ENCODE measurements around the gene MT2A.
"Not testable (repeated sequence)": the region's sequence is repeated elsewhere in the genome, so short reads cannot be mapped to it uniquely, and the experiment has no call there.

The MT2A gene

DNA sequence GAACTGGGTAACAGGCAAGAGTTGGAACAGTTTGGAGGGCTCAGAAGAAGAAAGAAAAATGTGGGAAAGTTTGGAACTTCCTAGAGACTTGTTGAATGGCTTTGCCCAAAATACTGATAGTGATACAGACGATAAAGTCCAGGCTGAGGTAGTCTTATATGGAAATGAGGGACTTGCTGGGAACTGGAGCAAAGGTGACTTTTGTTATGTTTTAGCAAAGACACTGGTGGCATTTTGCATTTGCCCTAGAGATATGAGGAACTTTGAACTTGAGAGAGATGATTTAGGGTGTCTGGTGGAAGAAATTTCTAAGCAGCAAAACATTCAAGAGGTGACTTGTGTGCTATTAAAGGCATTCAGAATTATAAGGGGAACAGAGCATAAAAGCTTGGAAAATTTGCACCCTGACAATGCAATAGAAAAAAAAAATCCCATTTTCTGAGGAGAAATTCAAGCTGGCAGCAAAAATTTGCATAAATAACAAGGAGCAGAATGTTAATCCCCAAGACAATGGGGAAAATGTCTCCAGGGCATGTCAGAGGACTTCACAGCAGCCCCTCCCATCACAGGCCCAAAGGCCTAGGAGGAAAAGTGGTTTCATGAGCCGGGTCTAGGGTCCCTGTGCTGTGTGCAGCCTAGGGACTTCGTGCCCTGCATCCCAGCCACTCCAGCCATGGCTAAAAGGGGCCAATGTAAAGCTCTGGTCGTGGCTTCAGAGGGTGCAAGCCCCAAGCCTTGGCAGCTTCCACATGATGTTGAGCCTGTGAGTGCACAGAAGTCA, 13.5 kb downstream of the MT2A start:
- not testable (repeated sequence) for DNase-seq (ENCODE audit: low spot score)

DNA sequence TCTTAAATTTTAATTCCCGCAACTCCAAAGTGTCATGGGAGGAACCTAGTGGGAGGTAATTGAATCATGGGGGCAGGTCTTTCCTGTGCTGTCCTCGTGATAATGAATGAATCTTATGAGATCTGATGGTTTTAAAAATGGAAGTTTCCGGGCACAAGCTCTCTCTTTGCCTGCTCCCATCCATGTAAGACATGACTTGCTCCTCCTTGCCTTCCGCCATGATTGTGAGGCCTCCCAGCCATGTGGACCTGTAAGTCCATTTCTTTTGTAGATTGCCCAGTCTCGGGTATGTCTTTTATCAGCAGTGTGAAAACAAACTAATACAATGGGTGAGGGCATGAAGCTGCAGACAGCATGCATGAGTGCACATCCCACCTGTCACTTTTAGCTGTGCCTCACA, 14.8 kb downstream of the MT2A start:
- DNase-seq (ENCODE audit: low spot score) = not testable (repeated sequence)

DNA sequence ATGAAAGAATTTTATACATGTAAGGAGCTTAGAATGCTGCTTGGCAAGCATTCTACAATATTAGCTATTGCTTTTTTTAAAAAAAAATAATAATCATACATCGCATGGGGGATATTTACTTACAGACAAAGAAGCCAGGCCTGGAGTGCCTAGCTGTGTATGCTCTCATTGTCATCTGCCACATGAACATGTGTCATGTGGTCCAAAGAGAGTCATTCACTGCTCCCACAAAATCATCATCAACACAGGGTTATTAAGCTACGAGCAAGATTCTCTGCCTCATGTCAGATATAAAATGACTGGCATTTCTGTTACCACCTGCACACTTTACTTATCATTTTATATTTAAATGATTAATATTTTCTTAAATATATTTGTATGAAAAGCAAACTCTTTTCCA, 15.3 kb downstream of the MT2A start:
- no peak for DNase-seq (ENCODE audit: low spot score)

DNA sequence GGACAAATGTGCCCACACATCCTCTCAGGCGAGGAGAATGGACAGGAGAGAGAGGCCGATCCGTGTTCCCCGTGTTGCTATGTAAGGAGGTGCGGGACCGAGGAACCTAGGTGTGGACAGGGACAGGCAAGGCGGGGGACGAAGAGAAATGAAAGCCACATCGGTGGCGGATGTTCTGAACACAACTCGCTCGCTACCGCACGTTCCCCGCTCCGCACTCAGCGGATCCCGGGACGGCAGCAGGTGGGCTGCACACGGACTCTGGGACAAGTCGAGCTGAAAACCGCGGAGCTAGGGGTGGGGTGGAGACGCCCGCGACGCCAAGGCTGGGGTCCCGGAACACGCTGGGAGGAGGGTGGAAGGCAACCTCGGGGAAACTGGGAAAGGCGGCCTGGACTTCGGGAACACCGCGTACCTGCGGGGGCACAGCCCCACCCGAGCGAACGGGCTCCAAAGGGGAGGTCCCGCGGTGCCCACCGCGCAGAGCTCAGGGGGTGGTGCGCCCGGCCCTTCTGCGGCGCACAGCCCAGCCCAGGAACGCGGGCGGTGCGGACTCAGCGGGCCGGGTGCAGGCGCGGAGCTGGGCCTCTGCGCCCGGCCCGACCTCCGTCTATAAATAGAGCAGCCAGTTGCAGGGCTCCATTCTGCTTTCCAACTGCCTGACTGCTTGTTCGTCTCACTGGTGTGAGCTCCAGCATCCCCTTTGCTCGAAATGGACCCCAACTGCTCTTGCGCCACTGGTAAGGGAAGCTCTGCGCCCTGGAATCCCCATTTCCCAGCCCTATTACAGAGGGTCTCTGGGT, 17.0 kb downstream of the MT2A start, which contains the start of gene MT1E:
Gene MT1E (plus strand): TSS at position 642 of the 803 bp plus-strand sequence. CDS start 71 bp downstream, at position 713.
- no peak for DNase-seq (ENCODE audit: low spot score)

DNA sequence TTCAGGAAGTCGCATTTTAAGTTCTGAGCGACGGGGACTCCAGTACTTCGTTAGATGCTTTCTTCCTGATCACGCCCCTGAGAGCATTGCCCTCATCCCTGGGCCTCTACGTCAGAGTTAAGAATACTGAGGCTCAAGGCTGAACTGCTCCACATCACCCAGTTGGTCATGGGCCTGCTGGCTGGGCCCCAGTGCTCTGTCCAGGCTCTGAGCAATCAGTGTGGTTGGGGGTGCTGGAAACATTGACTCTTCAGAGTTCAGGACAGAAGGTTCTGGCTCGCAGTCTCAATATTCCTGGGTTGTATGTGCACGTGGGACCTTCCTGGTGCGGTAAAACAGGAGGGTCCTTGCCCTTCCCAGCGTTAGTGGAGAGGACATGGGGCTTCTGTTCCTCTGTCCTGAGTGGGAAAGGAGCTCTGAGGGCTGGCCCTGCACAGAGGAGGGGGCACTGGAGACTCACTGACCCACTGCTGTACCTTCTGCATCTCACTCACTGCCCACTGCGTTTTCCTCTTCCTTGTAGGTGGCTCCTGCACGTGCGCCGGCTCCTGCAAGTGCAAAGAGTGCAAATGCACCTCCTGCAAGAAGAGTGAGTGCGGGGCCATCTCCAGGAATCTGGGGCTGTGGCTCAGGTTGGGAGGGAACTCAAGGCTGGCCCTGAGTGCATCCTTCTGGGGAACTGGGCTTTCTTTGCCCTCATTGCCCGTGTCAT, 17.7 kb downstream of the MT2A start:
- DNase-seq (ENCODE audit: low spot score) = no peak

DNA sequence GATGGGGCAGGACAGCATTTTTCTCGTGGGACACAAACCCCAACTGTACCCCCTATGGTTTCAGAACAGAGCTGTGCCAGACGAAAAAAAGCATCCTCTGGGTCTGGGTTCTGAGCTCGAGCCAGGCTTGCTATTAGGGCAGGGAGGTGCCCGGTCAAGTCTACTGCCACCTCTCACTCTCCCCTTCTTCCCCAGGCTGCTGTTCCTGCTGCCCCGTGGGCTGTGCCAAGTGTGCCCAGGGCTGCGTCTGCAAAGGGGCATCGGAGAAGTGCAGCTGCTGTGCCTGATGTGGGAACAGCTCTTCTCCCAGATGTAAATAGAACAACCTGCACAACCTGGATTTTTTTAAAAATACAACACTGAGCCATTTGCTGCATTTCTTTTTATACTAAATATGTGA, 18.3 kb downstream of the MT2A start:
- DNase-seq (ENCODE audit: low spot score) = no peak

DNA sequence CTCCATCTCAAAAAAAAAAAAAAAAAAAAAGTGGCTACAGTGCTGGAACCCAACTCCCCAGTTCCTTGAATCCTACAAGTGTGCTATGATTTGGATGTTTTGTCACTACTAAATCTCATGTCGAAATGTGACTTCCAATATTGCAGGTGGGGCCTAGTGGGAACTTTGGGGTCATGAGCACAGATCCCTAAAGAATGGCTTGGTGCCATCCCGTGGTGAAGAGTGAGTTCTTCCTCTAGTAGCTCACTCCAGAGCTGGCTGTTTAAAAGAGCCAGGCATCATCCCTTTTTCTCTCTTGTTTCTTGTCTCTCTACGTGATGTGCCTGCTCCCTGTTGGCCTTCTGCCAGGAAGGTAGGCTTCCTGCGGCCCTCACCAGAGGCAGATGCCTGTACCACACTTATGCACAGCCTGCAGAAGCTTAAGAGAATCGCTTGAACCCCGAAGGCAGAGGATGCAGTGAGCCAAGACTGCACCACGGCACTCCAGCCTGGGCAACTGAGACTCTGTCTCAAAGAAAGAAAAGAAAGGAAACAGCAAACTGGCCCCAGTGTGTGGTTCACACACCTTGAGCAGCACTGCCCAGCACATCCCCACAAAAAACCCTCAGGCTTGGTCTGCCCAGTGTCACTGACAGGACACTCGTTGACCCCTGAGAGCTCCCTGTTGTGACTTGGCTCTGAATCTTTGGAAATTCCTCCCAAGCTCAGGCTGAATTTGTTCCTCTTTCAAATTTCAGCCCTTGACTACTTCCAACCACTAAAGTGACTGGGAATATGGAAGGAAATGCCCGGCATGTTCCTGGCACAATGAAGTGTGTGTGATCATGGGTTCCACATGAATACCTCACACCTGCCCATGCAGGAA, 20.3 kb downstream of the MT2A start:
- no peak for DNase-seq (ENCODE audit: low spot score)

DNA sequence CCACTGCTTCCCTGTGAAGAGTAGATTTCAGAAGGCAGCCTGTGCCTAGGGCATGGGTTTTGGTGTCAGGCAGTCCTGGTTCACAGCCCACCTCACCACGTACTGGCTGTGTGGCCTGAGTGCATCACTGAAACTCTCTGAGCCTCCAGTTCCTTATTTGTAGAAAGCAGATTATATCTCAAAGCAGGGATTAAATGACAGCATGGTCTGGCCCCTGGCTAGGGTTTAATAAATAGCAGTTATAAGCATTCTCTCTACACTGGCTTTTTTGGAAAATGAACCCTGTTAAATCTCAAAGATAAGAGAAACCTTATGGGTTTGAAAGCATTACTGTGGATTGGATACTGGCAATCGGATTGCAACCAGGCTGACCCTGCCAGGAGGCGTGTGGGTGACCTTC, 21.1 kb downstream of the MT2A start:
- DNase-seq (ENCODE audit: low spot score) = no peak

DNA sequence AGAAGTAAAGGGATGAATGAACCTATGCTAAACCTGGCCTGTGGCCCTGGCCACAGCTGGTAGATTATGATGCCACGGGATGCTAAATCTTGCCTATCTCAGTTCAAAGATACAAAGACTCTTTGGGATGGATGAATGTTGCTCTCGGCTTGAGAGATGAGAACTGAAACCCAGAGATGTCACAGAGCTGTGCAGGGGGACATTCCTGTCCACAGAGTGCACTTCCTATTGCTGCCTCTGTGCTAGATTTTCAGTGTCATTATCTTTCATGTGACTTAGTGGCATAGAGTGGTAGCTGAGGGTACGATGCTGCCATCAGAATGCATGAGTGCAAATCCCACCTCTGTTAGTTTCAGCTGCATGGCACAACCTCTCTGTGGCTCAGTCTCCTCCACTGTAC, 21.8 kb downstream of the MT2A start:
- DNase-seq (ENCODE audit: low spot score) = no peak

DNA sequence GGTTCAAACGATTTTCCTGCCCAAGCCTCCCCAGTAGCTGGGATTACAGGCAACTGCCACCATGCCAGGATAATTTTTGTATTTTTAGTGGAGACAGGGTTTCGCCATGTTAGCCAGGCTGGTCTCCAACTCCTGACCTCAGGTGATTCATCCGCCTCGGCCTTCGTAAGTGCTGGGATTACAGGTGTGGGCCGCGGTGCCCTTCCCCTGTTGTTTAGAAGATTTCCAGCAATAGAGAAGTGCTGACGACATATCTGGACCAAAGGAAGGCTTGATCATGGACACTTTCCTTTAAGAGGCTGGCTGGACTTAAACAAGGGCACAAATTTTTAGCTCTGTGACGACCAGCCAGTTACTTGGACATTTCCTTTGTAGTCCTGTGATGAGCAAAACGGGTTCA, 22.8 kb downstream of the MT2A start:
- no peak for DNase-seq (ENCODE audit: low spot score)

DNA sequence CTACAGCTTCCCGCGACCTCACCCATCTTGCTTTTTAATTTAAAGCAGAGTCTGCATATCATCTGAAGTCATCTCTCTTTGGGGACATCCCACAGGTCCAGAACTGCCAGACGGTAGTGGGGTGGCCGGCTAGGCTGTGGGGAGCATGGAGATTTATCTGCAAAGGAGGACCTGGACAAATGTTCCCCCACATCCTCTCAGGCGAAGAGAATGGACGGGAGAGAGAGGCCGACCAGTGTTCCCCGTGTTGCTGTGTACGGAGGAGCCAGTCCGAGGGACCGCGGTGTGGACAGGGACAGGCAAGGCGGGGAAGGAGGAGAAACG, 23.4 kb downstream of the MT2A start:
- no peak for DNase-seq (ENCODE audit: low spot score)

DNA sequence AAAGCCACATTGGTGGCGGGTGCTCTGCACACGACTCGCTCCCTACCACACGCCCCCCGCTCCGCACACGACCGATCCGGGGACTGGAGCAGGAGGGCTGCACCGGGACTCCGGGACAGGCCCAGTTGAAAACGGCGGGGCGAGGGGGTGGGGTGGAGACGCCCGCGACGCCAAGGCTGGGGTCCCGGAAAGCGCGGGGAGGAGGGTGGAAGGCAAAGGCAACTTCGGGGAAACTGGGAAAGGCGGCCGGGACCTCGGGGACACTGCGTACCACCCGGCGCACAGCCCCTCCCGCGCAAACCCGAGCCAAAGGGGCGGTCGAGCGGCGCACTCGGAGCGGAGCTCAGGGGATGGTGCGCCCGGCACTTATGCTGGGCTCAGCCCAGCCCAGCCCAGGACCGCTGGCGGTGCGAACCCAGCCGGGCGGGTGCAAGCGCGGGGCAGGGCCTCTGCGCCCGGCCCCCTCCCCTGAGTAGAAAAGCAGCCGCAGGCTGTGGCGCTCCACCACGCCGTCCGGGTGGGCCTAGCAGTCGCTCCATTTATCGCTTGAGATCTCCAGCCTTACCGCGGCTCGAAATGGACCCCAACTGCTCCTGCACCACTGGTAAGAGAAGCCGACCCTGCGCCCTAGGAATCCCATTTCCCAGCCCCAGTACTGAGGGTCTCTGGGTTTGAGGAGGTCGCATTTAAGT, 23.9 kb downstream of the MT2A start, which contains the start of gene MT1M:
Gene MT1M (plus strand): TSS at position 504 of the 692 bp plus-strand sequence. CDS start 73 bp downstream, at position 577.
- no peak for DNase-seq (ENCODE audit: low spot score)

DNA sequence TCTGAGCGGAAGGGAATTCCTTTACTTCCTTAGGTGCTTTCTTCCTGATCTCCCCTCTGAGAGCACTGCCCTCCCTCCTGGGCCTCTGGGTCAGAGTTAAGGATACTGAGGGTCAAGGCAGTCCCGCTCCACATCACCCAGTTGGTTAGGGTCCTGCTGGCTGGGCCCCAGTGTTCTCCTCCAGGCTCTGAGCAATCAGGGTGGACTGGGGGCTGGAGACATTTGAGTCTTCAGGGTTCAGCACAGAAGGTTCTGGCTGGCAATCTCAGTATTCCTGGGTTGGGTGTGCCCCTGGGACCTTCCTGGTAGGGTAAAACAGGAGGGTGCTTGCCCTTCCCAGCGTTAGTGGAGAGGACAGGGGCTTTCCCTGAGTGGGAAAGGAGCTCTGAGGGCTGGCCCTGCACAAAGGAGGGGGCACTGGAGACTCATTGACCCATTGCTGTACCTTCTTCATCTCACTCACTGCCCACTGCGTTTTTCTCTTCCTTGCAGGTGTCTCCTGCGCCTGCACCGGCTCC, 24.5 kb downstream of the MT2A start:
- DNase-seq (ENCODE audit: low spot score) = no peak

DNA sequence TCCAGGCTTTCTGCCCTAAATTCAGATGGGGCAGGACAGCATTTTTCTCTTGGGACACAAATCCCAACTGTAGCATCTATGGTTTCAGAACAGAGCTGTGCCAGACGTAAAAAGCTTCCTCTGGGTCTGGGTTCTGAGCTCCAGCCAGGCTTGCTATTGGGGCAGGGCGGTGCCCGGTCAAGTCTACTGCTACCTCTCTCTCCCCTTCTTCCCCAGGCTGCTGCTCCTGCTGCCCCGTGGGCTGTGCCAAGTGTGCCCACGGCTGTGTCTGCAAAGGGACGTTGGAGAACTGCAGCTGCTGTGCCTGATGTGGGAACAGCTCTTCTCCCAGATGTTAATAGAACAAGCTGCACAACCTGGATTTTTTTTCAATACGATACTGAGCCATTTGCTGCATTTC, 25.2 kb downstream of the MT2A start:
- DNase-seq (ENCODE audit: low spot score) = no peak

DNA sequence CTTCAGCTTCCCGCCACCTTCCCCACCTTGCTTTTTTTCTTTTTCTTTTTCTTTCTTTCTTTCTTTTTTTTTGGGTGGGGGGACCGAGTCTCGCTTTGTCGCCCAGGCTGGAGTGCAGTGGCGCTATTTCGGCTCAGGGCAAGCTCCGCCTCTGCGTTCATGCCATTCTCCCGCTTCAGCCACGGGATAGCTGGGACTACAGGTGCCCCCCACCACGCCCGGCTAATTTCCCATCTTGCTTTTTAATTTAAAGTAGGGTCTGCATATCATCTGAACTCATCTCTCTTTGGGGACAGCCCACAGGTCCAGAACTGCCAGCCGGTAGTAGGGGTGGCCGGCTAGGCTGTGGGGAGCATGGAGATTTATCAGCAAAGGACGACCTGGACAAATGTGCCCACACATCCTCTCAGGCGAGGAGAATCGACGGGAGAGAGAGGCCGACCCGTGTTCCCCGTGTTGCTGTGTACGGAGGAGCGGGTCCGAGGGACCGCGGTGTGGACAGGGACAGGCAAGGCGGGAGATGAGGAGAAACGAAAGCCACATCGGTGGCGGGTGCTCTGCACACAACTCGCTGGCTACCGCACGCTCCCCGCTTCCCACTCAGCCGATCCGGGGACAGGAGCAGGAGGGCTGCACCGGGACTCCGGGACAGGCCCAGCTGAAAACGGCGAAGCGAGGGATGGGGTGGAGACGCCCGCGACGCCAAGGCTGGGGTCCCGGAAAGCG, 26.5 kb downstream of the MT2A start:
- DNase-seq (ENCODE audit: low spot score) = no peak

DNA sequence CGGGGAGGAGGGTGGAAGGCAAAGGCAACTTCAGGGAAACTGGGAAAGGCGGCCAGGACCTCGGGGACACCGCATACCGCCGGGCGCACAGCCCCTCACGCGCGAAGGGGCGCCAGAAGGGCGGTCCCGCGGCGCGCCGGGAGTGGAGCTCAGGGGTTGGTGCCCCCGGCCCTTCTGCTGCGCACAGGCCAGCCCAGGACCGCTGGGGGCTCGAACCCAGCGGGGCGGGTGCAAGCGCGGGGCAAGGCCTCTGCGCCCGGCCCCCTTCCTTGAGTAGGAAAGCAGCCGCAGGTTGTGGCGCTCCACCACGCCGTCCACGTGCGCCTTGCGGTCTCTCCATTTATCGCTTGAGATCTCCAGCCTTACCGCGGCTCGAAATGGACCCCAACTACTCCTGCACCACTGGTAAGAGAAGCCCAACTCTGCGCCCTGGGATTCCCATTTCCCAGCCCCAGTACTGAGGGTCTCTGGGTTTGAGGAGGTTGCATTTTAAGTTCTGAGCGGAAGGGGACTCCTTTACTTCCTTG, 27.1 kb downstream of the MT2A start:
- no peak for DNase-seq (ENCODE audit: low spot score)

DNA sequence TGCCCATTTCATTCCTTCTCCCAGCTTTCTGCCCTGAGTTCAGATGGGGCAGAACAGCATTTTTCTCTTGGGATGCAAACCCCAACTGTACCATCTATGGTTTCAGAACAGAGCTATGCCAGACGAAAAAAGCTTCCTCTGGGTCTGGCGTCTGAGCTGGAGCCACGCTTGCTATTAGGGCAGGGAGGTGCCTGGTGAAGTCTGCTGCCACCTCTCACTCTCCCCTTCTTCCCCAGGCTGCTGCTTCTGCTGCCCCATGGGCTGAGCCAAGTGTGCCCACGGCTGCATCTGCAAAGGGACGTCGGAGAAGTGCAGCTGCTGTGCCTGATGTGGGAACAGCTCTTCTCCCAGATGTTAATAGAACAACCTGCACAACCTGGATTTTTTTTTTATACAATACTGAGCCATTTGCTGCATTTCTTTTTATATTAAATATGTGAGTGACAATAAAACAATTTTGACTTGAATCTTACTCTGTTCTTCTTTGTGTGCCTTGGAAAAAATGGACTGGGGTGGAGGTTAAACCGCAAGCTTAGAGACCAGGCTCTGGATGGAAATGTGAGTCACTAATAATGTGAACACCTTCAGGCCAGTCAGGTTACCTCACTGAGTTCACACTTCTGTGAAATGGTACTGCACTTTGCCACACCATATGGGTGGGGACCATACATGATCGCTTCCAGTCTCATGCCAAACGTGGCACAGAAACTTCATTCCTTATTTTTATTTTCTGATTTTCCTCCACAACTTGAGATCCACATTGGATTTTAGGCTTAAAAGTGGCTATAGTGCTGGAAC, 28.4 kb downstream of the MT2A start:
- DNase-seq (ENCODE audit: low spot score) = no peak

DNA sequence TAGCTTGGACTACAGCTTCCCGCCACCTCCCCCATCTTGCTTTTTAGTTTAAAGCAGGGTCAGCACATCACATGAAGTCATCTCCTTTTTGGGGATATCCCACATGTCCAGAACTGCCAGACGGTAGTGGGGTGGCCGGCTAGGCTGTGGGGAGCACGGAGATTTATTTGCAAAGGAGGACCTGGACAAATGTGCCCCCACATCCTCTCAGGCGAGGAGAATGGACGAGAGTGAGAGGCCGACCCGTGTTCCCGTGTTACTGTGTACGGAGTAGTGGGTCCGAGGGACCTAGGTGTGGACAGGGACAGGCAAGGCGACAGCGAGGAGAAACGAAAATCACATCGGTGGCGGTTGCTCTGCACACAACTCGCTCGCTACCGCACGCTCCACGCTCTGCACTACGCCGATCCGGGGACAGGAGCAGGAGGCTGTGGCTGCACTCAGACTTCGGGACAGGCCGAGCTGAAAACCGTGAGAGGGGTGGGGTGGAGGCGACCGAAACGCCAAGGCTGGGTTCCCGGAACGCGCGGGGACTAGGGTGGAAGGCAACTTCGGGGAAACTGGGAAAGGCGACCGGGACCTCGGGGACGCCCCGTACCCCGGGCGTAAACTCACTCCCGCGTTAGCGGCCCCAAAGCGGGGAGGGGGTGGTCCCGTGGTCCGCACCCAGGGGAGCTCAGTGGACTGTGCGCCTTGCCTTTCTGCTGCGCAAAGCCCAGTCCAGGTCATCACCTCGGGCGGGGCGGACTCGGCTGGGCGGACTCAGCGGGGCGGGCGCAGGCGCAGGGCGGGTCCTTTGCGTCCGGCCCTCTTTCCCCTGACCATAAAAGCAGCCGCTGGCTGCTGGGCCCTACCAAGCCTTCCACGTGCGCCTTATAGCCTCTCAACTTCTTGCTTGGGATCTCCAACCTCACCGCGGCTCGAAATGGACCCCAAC, 29.7 kb downstream of the MT2A start, which contains the start of gene MT1A:
Gene MT1A (plus strand): TSS at position 853 of the 937 bp plus-strand sequence. CDS start 73 bp downstream, at position 926.
- no peak for DNase-seq (ENCODE audit: low spot score)
